Measurements from ENCODE around the gene PJVK. TPM values are rescaled to one million over a fixed set of nuclear protein-coding genes. Genes with fewer than 3 reads are reported as not detected.
"Not testable (repeated sequence)": the region's sequence is repeated elsewhere in the genome, so short reads cannot be mapped to it uniquely, and the experiment has no call there.

Gene PJVK, protein sequence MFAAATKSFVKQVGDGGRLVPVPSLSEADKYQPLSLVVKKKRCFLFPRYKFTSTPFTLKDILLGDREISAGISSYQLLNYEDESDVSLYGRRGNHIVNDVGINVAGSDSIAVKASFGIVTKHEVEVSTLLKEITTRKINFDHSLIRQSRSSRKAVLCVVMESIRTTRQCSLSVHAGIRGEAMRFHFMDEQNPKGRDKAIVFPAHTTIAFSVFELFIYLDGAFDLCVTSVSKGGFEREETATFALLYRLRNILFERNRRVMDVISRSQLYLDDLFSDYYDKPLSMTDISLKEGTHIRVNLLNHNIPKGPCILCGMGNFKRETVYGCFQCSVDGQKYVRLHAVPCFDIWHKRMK
- 1.4 TPM for total RNA-seq

DNA sequence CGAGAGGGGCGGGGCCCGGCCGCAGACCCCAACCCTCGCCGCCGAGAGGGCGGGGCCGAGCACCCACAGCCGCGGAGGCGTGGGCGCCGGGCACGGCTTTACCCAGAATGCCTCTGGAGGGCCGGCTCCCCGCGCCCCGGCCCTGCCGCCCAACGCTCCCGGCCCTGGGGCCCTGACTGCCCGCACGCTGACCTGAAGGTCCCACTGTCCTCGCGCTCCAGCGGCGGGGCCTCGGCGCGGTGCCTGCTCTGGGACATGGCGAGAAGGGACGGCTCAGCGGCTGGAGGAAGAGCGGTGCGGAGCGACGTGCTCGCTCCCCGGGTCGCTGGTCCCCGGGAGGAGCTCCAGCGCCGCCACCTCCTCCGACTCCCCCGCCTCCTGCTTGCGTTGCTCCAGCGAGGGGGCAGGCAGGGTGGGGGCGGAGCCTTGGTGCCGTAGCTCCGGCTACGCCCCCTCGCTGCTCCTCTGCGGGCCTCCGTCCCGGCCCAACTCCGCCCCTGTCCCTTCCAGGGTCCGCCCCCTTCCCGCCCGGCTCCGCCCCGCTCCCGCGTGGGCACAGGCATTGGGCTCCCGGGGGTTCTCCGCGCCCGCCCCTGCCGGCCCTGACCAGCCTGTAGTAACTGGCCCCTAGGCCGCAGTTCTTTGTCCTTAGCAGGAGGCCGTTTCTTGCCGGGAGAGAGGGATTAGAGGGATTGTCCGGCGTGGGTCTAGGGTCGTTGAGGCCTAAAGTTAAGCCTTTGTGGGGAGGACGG is at the start of gene PJVK, which contains the start of gene PRKRA:
PJVK (plus strand) TSS at position 605 of the 752 bp plus-strand sequence. CDS start 2,032 bp downstream, outside the sequence.
PRKRA (minus strand) TSS at position 402 of the 752 bp plus-strand sequence; CDS start at position 257, 145 bp downstream.
- ATAC-seq = peak; percentile 99

- ATAC-seq = no peak
Observed at GRCh38 chr2:178401994-178402437, 49.2 kb upstream of the PJVK start.

DNA sequence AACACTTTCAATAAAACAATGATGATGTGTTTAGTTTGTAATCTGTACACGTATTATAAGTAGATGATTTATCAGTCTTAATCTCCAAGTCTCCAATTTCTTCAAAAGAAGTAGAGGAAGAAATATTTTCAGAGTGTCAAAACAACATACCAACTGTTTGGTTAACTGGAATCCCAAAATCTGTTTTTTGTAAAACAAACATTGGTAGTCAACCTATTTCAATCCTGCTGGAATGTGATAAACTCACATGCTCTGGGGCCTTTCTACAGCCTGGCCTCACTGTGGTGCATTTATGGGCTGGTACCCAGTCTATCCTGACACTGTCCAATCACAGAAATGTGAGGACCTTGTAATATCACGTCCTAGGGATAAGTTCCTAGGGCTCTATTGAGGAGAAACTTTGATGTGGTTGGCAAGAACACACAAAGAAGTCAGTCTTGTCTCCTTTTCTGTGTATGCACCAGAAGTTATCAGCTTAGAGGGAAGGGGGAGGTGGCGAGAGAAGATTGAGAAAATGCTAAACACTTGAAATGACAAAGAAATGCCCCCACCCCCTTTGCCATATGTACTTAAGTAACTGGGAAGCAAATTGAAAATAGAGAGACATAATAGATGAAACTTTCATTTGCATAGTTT is 47.4 kb upstream of the PJVK start:
- no peak for ATAC-seq

GRCh38 chr2:178404368-178404767 is 46.8 kb upstream of the PJVK start:
- peak; percentile 45 for ATAC-seq

DNA sequence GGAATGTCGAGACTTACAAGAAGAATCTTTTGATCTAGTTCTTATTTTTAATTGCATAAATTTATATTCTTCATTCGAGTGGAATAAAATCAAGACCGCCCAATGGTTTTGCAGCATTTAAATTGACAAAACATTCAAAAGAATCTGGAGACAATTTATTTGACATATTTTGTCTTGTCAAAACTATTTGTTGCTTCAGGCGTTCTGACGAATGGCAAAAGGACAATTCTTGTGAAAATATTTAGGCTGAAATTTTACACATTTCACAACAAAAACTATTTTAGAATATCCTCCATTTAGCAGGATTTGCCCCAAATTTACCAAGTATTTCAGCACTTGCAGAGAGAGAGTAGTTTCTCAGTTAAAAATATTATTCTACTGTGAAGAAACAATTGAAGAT is 41.9 kb upstream of the PJVK start:
- no peak for ATAC-seq

DNA sequence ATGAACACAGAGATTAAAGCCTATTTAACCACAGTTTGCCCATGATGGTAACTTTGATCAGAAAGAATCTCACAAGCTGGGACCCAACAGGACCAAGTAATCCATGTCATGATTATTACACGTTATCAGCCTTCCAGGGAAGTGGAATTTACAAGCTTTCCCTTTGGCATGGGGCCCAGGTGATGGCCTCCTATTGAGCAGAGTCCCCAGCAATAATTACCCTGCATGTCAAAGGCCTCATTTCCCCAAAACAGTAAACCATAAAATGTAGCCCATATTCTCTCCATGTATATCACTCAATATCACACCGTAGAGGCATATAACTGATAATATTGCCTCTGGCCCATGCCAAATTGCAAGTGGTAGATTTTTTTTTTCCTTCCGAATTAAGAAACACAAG is 39.1 kb upstream of the PJVK start:
- no peak for ATAC-seq

- not testable (repeated sequence) for ATAC-seq
Observed at GRCh38 chr2:178412453-178412852, 38.7 kb upstream of the PJVK start.

- ATAC-seq = peak; percentile 74
Observed at GRCh38 chr2:178413472-178414265, 37.5 kb upstream of the PJVK start.

DNA sequence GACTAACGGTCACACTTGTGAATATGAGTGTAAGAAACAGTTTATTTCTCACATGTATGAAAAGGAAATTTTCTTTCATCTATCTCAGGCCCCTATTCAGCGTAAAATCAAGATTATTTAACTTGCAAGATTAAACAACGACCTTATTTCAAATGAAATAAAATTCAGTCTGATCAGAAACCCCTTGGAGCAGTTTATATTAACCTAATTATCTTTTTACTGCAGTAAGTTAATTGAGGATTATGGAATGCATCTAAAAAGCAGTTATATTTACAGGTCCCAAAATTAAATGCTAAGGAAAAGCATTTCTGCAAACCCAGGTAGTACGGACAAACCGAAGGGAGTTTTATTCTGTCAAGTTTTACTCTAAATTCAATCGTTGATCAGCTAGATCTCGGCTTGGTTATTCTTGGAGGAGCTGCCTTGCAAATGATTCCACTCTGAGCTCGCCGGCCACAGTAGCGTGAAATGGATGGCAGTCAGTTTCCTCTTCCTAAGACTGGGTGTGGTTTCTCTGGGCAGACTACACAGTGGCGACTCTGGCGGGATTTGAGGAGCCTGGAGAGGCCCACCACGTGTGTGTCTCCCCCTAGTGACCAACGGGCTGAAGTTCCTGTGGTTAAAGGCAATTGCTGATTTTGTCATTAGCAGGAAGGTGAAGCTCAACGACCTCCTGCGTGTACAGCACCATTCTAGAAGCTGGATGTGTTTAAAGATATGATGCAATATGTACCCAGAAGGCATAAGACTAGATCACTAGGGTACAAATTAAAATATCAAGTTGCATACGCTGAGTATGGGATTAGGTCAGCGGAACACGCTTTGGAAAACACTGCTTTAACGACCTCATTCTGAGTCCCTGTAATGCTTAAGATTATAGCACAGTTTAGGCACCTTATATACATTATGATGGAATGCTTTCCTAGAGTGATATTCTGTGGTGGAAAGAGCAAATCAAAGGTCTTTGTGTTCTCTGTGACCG is 36.6 kb upstream of the PJVK start:
- peak; percentile 96 for ATAC-seq

- ATAC-seq = no peak
Observed at GRCh38 chr2:178415979-178416378, 35.2 kb upstream of the PJVK start.

GRCh38 chr2:178417916-178418315 is 33.3 kb upstream of the PJVK start:
- ATAC-seq = no peak

GRCh38 chr2:178418426-178418825 is 32.8 kb upstream of the PJVK start:
- peak; percentile 47 for ATAC-seq

DNA sequence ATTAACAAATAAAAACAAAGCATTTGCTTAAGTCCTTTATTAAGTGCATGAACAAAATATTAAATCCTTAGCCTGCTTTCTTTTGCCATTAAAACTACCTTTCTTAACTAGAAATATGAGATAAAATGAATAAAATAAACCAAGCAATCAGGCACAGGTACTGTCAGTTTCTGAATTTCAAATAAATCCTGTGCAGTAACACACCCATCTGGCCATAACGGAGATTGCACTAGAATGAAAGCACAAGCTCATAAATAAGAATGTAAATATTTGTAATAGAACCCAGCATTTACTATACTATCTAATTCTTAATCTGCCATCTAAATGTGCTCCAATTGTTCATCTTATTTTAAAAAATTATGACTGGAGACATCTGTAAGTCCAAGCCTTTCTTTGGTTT is 32.1 kb upstream of the PJVK start:
- no peak for ATAC-seq

DNA sequence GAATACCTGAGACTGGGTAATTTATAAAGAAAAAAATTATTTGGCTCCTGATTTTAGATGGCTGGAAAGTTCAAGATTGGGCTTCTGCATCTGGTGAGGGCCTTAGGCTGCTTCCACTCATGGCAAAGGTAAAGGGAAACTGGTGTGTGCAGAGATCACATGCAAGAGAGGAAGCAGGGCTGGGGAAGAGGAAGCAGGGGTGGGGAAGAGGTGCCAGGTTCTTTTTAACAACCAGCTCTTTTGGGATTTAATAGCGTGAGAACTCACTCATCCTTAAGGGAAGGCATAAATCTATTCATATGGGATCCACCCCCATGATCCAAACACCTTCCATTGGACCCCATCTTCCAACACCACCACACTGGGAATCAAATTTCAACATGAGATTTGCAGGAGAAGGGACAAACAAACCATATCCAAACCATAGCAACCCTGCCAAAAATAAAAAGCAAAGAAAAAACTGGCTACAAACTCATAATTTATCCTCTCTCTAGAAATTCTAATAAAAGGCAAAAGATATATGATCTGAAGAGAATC is 30.6 kb upstream of the PJVK start:
- ATAC-seq = no peak

DNA sequence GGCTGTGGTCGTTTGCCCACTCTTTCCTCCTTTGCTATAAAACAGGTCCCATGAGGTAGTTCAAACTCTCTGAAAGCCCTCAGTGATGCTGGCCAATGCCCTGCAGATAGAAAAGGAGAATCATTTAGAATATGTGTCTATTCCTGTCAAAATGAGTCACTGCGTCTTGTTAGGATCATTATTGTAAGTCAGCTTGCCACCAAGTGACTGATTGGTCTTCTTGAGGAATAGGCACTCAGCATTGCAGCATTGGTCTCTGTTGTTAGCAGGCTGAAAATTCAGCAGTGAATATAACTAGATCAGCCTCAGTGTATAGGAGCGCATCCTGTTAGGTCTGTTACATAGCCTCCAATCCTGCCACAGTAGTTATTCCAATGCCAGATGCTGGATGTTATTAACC is 29.1 kb upstream of the PJVK start:
- ATAC-seq = peak; percentile 59

GRCh38 chr2:178423746-178424145 is 27.4 kb upstream of the PJVK start:
- ATAC-seq = not testable (repeated sequence)

- no peak for ATAC-seq
Observed at GRCh38 chr2:178425255-178425827, 25.8 kb upstream of the PJVK start.

DNA sequence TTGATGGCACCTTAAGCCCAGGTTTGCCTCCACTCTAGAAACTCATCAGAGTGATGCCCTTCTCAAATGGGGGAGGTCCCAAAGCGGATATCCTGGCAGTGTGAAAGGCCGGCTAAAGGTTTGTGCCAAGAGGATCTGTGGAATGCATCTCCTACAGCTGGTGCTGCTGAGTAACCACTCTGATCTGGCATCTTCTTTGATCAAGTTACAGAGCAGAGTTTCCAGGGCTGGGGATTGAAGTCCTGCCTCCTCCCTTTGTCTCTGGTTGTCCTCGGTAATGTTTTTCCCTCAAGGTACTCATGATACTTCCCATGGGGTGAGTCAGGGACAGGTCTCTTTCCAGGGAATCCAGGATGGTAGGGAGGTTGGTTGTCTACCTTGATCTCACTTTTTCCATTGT is 24.8 kb upstream of the PJVK start:
- ATAC-seq = no peak

DNA sequence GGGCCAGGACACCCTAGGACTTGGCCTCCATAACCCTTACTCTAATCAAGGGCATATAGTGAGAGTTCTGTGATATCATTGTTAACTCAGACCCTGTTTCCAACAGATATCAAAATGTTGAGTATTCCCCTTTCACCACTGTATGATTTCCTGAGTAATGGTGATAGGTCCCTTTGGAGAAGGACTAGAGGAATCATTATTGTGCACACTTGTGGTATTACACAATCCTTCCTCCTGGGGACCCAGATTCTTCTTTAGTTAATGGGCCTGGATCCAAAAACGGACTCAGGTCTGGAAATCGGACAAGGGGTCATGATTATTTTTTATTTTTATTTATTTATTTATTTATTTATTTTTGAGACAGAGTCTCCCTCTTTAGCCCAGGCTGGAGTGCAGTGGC is 23.7 kb upstream of the PJVK start:
- no peak for ATAC-seq

- no peak for ATAC-seq
Observed at GRCh38 chr2:178428396-178428806, 22.8 kb upstream of the PJVK start.
